Measurements from ENCODE around the gene KCTD7.

GRCh38 chr7:66639773-66640172 is 11.1 kb downstream of the KCTD7 start:
- TF ChIP-seq CTCF (IDR thresholded peaks at IDR 0.05; ENCODE audit: low read depth, low read length) (no peak), EZH2phosphoT487 (IDR thresholded peaks at IDR 0.05; ENCODE audit: low read depth) (no peak)

All from OCI-LY3 (cell line).